Trophoblast cell (in vitro differentiated cells and primary cell): Measurements from ENCODE around the gene MMP20.

ENCODE experiments used
- DNase-seq, 2 donors: peaks; one replicate each; pipeline ENCODE4 v3.0.0-alpha.2; 2016
- H2AFZ ChIP-seq: 2 replicates; pipeline ENCODE4 v1.6.1; 2013; ENCODE audit warnings: low read length, moderate library complexity, mild to moderate bottlenecking; ENCODE audit not compliant: insufficient read depth, poor library complexity
- H2AK5ac ChIP-seq: 2 replicates; pipeline ENCODE4 v1.6.1; 2013; ENCODE audit warnings: mild to moderate bottlenecking, low read length
- H2BK120ac ChIP-seq: 2 replicates; pipeline ENCODE4 v1.6.1; 2013; ENCODE audit warnings: low read length, mild to moderate bottlenecking, moderate library complexity; ENCODE audit not compliant: insufficient read depth, poor library complexity
- H2BK12ac ChIP-seq: 2 replicates; pipeline ENCODE4 v1.6.1; 2013; ENCODE audit warnings: mild to moderate bottlenecking, low read length, moderate library complexity
- H2BK5ac ChIP-seq: 2 replicates; pipeline ENCODE4 v1.6.1; 2013; ENCODE audit warnings: low read length, low read depth, moderate library complexity, mild to moderate bottlenecking; ENCODE audit not compliant: poor library complexity
- H3K14ac ChIP-seq: 2 replicates; pipeline ENCODE4 v1.6.1; 2013; ENCODE audit warnings: mild to moderate bottlenecking, low read length
- H3K18ac ChIP-seq: 2 replicates; pipeline ENCODE4 v1.6.1; 2013; ENCODE audit warnings: mild to moderate bottlenecking, low read length
- H3K23ac ChIP-seq: 2 replicates; pipeline ENCODE4 v1.6.1; 2013; ENCODE audit warnings: low read length
- H3K27ac ChIP-seq: 2 replicates; pipeline ENCODE4 v1.5.1; 2013; ENCODE audit warnings: low read depth, mild to moderate bottlenecking, inconsistent platforms, low read length, moderate library complexity
- H3K27me3 ChIP-seq: 2 replicates; pipeline ENCODE4 v1.6.1; 2013; ENCODE audit warnings: inconsistent platforms, mild to moderate bottlenecking, low read length, moderate library complexity; ENCODE audit not compliant: insufficient read depth
- H3K36me3 ChIP-seq, 2 experiments: 1 replicate in 1 of 2; 2 replicates in 1 of 2; pipeline ENCODE4 v1.6.1; 2013; ENCODE audit warnings: low read length in 2 of 2, mild to moderate bottlenecking in 2 of 2, moderate library complexity in 1 of 2; ENCODE audit not compliant: insufficient read depth in 2 of 2, control insufficient read depth in 1 of 2
- H3K4ac ChIP-seq: 2 replicates; pipeline ENCODE4 v1.6.1; 2013; ENCODE audit warnings: low read depth, mild to moderate bottlenecking, low read length, moderate library complexity
- H3K4me1 ChIP-seq, 2 experiments: 1 replicate in 1 of 2; 2 replicates in 1 of 2; pipeline ENCODE4 v1.6.1; 2013; ENCODE audit warnings: low read length in 2 of 2, mild to moderate bottlenecking in 2 of 2, moderate library complexity in 1 of 2; ENCODE audit not compliant: insufficient read depth in 2 of 2, control insufficient read depth in 1 of 2
- H3K4me2 ChIP-seq: 2 replicates; pipeline ENCODE4 v1.6.1; 2013; ENCODE audit warnings: inconsistent platforms, mild to moderate bottlenecking, low read length, moderate library complexity
- H3K4me3 ChIP-seq: 2 replicates; pipeline ENCODE4 v1.5.1; 2013; ENCODE audit warnings: mild to moderate bottlenecking, low read depth, low read length, inconsistent platforms
- H3K79me1 ChIP-seq: one replicate; pipeline ENCODE4 v1.6.1; 2013; ENCODE audit warnings: low read length
- H3K79me2 ChIP-seq: 2 replicates; pipeline ENCODE4 v1.6.1; 2013; ENCODE audit warnings: low read length, mild to moderate bottlenecking; ENCODE audit not compliant: control insufficient read depth, insufficient read depth, poor library complexity
- H3K9ac ChIP-seq: 2 replicates; pipeline ENCODE4 v1.6.1; 2013; ENCODE audit warnings: mild to moderate bottlenecking, low read length
- H3K9me3 ChIP-seq: 2 replicates; pipeline ENCODE4 v1.6.1; 2013; ENCODE audit warnings: low read depth, mild to moderate bottlenecking, control low read depth, inconsistent platforms, low read length; ENCODE audit not compliant: insufficient read depth
- H4K12ac ChIP-seq: 2 replicates; pipeline ENCODE4 v1.6.1; 2013; ENCODE audit warnings: low read depth, mild to moderate bottlenecking, low read length, moderate library complexity
- H4K8ac ChIP-seq: 2 replicates; pipeline ENCODE4 v1.6.1; 2013; ENCODE audit warnings: low read depth, mild to moderate bottlenecking, low read length, moderate library complexity
- H4K91ac ChIP-seq: one replicate; pipeline ENCODE4 v1.6.1; 2013; ENCODE audit warnings: low read depth, mild to moderate bottlenecking, low read length, moderate library complexity
- WGBS: extraction: QIAGEN DNeasy Blood & Tissue Kit; methylation state at CpG from one replicate; pipeline ENCODE4 v1.1.7; 2013; ENCODE audit warnings: missing lambda C conversion rate; ENCODE audit not compliant: insufficient read length, insufficient coverage; ENCODE audit errors: extremely low coverage; 5-methylcytosine and 5-hydroxymethylcytosine counted together

The MMP20 gene

GRCh38 chr11:102591160-102591718 is 33.9 kb downstream of the MMP20 start:
- Histone ChIP-seq H3K4me1 (no peaks in the 10 kb centered on the region), H3K18ac (no peak overlapping the region), H3K4me3 (no peak overlapping the region), H4K12ac (no peak overlapping the region), H2BK120ac (no peak overlapping the region), H3K23ac (no peak overlapping the region), H3K4ac (no peak overlapping the region), H3K27me3 (no peaks in the 10 kb centered on the region), H2BK5ac (no peak overlapping the region), H3K27ac (no peak overlapping the region), H3K14ac (no peak overlapping the region), H4K91ac (no peak overlapping the region), H2BK12ac (no peak overlapping the region), H3K4me2 (no peak overlapping the region), H2AK5ac (no peak overlapping the region), H4K8ac (no peak overlapping the region), H3K9ac (no peak overlapping the region), H2AFZ (no peak overlapping the region), H3K79me1 (no peaks in the 10 kb centered on the region), H3K79me2 (no peaks in the 10 kb centered on the region), H3K9me3 (no peaks in the 10 kb centered on the region), H3K36me3 (no peaks in the 10 kb centered on the region)
- WGBS = no CpG with 5 or more reads among the region's 5 CpGs
- no peak for DNase-seq

- no peaks in the 10 kb centered on the region for H3K27me3 ChIP-seq
- no peak overlapping the region for H3K27ac ChIP-seq
These were observed 34.7 kb downstream of the MMP20 start for GRCh38 chr11:102590276-102591049.

DNA sequence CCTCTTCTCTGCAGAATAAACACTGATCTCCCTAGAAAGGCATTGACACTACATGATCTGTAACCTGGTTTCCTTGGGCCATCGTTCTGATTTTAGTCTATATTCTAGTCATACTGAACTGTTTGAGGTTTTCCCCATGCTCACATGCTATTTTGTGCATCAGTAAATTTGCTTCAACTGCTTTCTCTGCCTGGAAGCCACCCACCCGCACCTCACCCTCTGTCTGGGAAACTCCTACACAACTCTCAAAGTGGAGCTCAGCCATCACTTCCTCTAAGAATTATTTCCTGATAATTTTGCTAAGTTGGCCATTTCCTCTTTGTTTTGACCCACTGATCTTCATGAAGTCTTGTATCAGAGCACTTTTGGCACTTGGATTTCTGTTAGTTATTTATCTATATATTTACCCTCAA is 36.1 kb downstream of the MMP20 start:
- H3K4ac ChIP-seq = no peak overlapping the region
- no peak overlapping the region for H2BK5ac ChIP-seq
- H3K14ac ChIP-seq = no peak overlapping the region
- H3K4me1 ChIP-seq = no peaks in the 10 kb centered on the region
- H2AK5ac ChIP-seq = no peak overlapping the region
- H3K9me3 ChIP-seq = no peaks in the 10 kb centered on the region
- no peaks in the 10 kb centered on the region for H3K36me3 ChIP-seq
- no peaks in the 10 kb centered on the region for H3K79me1 ChIP-seq
- H4K12ac ChIP-seq = no peak overlapping the region
- H2BK12ac ChIP-seq = no peak overlapping the region
- H2BK120ac ChIP-seq = no peak overlapping the region
- H3K79me2 ChIP-seq = no peaks in the 10 kb centered on the region
- no CpG with 5 or more reads among the region's 2 CpGs for WGBS
- H2AFZ ChIP-seq = no peak overlapping the region
- no peak overlapping the region for H3K4me2 ChIP-seq
- H3K23ac ChIP-seq = no peak overlapping the region
- H3K27me3 ChIP-seq = no peaks in the 10 kb centered on the region
- no peak overlapping the region for H3K18ac ChIP-seq
- H3K27ac ChIP-seq = no peak overlapping the region
- no peak overlapping the region for H3K4me3 ChIP-seq
- no peak overlapping the region for H4K8ac ChIP-seq
- no peak for DNase-seq
- no peak overlapping the region for H3K9ac ChIP-seq
- no peak overlapping the region for H4K91ac ChIP-seq

More at GRCh38 chr11:102590276-102591049, 34.7 kb downstream of the MMP20 start:
- no CpG with 5 or more reads among the region's 6 CpGs for WGBS
- Histone ChIP-seq H3K9me3 (no peaks in the 10 kb centered on the region), H3K4me3 (no peak overlapping the region), H3K18ac (no peak overlapping the region), H4K91ac (no peak overlapping the region), H2BK5ac (no peak overlapping the region), H4K8ac (no peak overlapping the region), H3K9ac (no peak overlapping the region), H2BK12ac (no peak overlapping the region), H3K36me3 (no peaks in the 10 kb centered on the region), H3K4ac (no peak overlapping the region), H2AFZ (no peak overlapping the region), H3K4me2 (no peak overlapping the region), H3K23ac (no peak overlapping the region), H2BK120ac (no peak overlapping the region), H3K14ac (no peak overlapping the region), H2AK5ac (no peak overlapping the region), H3K4me1 (no peaks in the 10 kb centered on the region), H4K12ac (no peak overlapping the region), H3K79me2 (no peaks in the 10 kb centered on the region), H3K79me1 (no peaks in the 10 kb centered on the region)
- DNase-seq = no peak

- Histone ChIP-seq H3K9me3 (no peaks in the 10 kb centered on the region), H3K79me2 (no peaks in the 10 kb centered on the region), H3K4me3 (no peak overlapping the region), H4K91ac (no peak overlapping the region), H4K8ac (no peak overlapping the region), H4K12ac (no peak overlapping the region), H3K27me3 (no peaks in the 10 kb centered on the region), H3K18ac (no peak overlapping the region), H3K79me1 (no peaks in the 10 kb centered on the region), H3K23ac (no peak overlapping the region), H3K27ac (no peak overlapping the region), H3K4me1 (no peaks in the 10 kb centered on the region), H3K36me3 (no peaks in the 10 kb centered on the region), H2BK120ac (no peak overlapping the region), H2AK5ac (no peak overlapping the region), H2BK12ac (no peak overlapping the region), H3K4ac (no peak overlapping the region), H3K9ac (no peak overlapping the region), H3K4me2 (no peak overlapping the region), H2BK5ac (no peak overlapping the region), H2AFZ (no peak overlapping the region), H3K14ac (no peak overlapping the region)
- no CpG with 5 or more reads among the region's 1 CpG for WGBS
- DNase-seq = no peak
These were observed 37.4 kb downstream of the MMP20 start for GRCh38 chr11:102587722-102588121.
